Measurements from ENCODE around the gene MSH5. TPM values are rescaled to one million over a fixed set of nuclear protein-coding genes. Genes with fewer than 3 reads are reported as not detected.

Gene MSH5
- total and polyA plus RNA-seq, 2 of the 13 experiments (the other 11 are each of a cell fraction or from before 2014, with no cell fraction given), result 10.2 to 38.7 TPM

- TF ChIP-seq PHF20 (CRISPR knock-in tag; IDR thresholded peaks at IDR 0.05) (no peak), ARID3A (IDR thresholded peaks at IDR 0.05; ENCODE audit: low read depth, low read length) (no peak), ZNF350 (CRISPR knock-in tag; IDR thresholded peaks at IDR 0.05; ENCODE audit: borderline replicate concordance, low read depth) (peak; percentile 52; the same call in 1 of the 2 replicates), ZNF30 (CRISPR knock-in tag; IDR thresholded peaks at IDR 0.05) (no peak), POLR2AphosphoS2 (IDR thresholded peaks at IDR 0.05; ENCODE audit: low read depth, low read length) (no peak), PCBP1 (IDR thresholded peaks at IDR 0.05; ENCODE audit: borderline replicate concordance, low read depth, low read length) (no peak), RBFOX2 (IDR thresholded peaks at IDR 0.05; ENCODE audit: low read depth, low read length) (no peak), ZNF318 (CRISPR knock-in tag; IDR thresholded peaks at IDR 0.05) (no peak), ZNF552 (CRISPR knock-in tag; IDR thresholded peaks at IDR 0.05; ENCODE audit: borderline replicate concordance) (no peak), SUZ12 (IDR thresholded peaks at IDR 0.05; ENCODE audit: low read depth, low read length) (no peak), RARA (CRISPR knock-in tag; IDR thresholded peaks at IDR 0.05) (0 out of 2 replicates have a peak, but pooled peaks have one; percentile 21), SP140L (CRISPR knock-in tag; IDR thresholded peaks at IDR 0.05; ENCODE audit: borderline replicate concordance) (no peak), JUN (CRISPR knock-in tag; IDR thresholded peaks at IDR 0.05) (no peak), NKX3-1 (CRISPR knock-in tag; IDR thresholded peaks at IDR 0.05) (no peak), SAP130 (CRISPR knock-in tag; IDR thresholded peaks at IDR 0.05; ENCODE audit: low read depth) (peak; percentile 76)
- TF ChIP-seq, protein P1, sequence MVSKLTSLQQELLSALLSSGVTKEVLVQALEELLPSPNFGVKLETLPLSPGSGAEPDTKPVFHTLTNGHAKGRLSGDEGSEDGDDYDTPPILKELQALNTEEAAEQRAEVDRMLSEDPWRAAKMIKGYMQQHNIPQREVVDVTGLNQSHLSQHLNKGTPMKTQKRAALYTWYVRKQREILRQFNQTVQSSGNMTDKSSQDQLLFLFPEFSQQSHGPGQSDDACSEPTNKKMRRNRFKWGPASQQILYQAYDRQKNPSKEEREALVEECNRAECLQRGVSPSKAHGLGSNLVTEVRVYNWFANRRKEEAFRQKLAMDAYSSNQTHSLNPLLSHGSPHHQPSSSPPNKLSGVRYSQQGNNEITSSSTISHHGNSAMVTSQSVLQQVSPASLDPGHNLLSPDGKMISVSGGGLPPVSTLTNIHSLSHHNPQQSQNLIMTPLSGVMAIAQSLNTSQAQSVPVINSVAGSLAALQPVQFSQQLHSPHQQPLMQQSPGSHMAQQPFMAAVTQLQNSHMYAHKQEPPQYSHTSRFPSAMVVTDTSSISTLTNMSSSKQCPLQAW (CRISPR knock-in tag; IDR thresholded peaks at IDR 0.05), result 0 out of 2 replicates have a peak, but pooled peaks have one; percentile 48
- TF ChIP-seq, protein P2, sequence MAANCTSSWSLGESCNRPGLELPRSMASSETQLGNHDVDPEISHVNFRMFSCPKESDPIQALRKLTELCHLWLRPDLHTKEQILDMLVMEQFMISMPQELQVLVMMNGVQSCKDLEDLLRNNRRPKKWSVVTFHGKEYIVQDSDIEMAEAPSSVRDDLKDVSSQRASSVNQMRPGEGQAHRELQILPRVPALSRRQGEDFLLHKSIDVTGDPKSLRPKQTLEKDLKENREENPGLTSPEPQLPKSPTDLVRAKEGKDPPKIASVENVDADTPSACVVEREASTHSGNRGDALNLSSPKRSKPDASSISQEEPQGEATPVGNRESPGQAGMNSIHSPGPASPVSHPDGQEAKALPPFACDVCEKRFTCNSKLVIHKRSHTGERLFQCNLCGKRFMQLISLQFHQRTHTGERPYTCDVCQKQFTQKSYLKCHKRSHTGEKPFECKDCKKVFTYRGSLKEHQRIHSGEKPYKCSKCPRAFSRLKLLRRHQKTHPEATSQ (CRISPR knock-in tag; IDR thresholded peaks at IDR 0.05; ENCODE audit: borderline replicate concordance), result no peak
These were observed 30.0 kb downstream of the MSH5 start (continued) for GRCh38 chr6:31769684-31770371.

Measured in HepG2 (cell line).